CD14-positive monocyte (primary cell): Measurements from ENCODE around the gene BCAP29. TPM values are rescaled to one million over a fixed set of nuclear protein-coding genes. Genes with fewer than 3 reads are reported as not detected.
"Not testable (repeated sequence)": the region's sequence is repeated elsewhere in the genome, so short reads cannot be mapped to it uniquely, and the experiment has no call there.

Source experiments
- DNase-seq, 3 donors: peaks; one replicate each; pipeline ENCODE4 v3.0.0-alpha.2; 2011 to 2022
- H2AFZ ChIP-seq: 2 replicates; pipeline ENCODE4 v1.6.0; 2012; ENCODE audit warnings: mild to moderate bottlenecking, low read depth, low read length, inconsistent platforms; ENCODE audit not compliant: insufficient read depth, poor library complexity, severe bottlenecking
- H3K27ac ChIP-seq, 2 donors: 1 replicate in 1 of 2; 2 replicates in 1 of 2; pipeline ENCODE4 v1.5.1; 2012 to 2013; ENCODE audit warnings: low read length in 2 of 2, control low read depth in 1 of 2, inconsistent platforms in 1 of 2, low read depth in 1 of 2, mild to moderate bottlenecking in 1 of 2
- H3K27me3 ChIP-seq, 2 donors: one replicate each; pipeline versions ENCODE4 v1.6.0 to v1.6.1; 2011 to 2013; ENCODE audit warnings: low read length in 2 of 2; ENCODE audit not compliant: control insufficient read depth in 2 of 2, insufficient read depth in 2 of 2
- H3K36me3 ChIP-seq, 2 donors: replicated peaks in 1 of 2; 1 replicate in 1 of 2; 2 replicates in 1 of 2; pipeline versions ENCODE4 v1.5.1 to v1.6.1; 2012 to 2013; ENCODE audit warnings: low read length in 2 of 2, control low read depth in 1 of 2, inconsistent platforms in 1 of 2, mild to moderate bottlenecking in 1 of 2; ENCODE audit not compliant: insufficient read depth in 2 of 2, control insufficient read depth in 1 of 2
- H3K4me1 ChIP-seq, 2 donors: 1 replicate in 1 of 2; 2 replicates in 1 of 2; pipeline versions ENCODE4 v1.5.1 to v1.6.1; 2012 to 2013; ENCODE audit warnings: low read length in 2 of 2, control low read depth in 1 of 2, inconsistent platforms in 1 of 2, mild to moderate bottlenecking in 1 of 2, moderate library complexity in 1 of 2; ENCODE audit not compliant: insufficient read depth in 2 of 2, control insufficient read depth in 1 of 2
- H3K4me2 ChIP-seq: replicated peaks from 2 replicates; pipeline ENCODE3; 2012; ENCODE audit warnings: low read length, moderate library complexity, mild to moderate bottlenecking; ENCODE audit not compliant: poor library complexity, severe bottlenecking; ENCODE audit errors: extremely low read depth
- H3K4me3 ChIP-seq, 3 experiments: fragments of 200-600 bp in 1 of 3; sonication (generic) in 1 of 3; replicated peaks in 1 of 3; 1 replicate in 2 of 3; 2 replicates in 1 of 3; pipeline ENCODE4 v1.5.1; 2011 to 2013; ENCODE audit warnings: low read length in 3 of 3, mild to moderate bottlenecking in 3 of 3, control low read depth in 2 of 3, low read depth in 2 of 3, inconsistent platforms in 1 of 3, moderate library complexity in 1 of 3
- H3K79me2 ChIP-seq: 2 replicates; pipeline ENCODE4 v1.6.0; 2012; ENCODE audit warnings: mild to moderate bottlenecking, control low read depth, inconsistent platforms, low read length, moderate library complexity; ENCODE audit not compliant: insufficient read depth
- H3K9ac ChIP-seq: 2 replicates; pipeline ENCODE4 v1.6.0; 2017; ENCODE audit warnings: low read length, mild to moderate bottlenecking; ENCODE audit not compliant: insufficient read depth, poor library complexity, severe bottlenecking
- H3K9me3 ChIP-seq, 2 donors: replicated peaks in 1 of 2; 1 replicate in 1 of 2; 2 replicates in 1 of 2; pipeline versions ENCODE4 v1.5.1 to v1.6.1; 2012 to 2013; ENCODE audit warnings: low read length in 2 of 2, control low read depth in 1 of 2; ENCODE audit not compliant: control insufficient read depth in 1 of 2, insufficient read depth in 1 of 2
- H4K20me1 ChIP-seq: 2 replicates; pipeline ENCODE4 v1.6.0; 2012; ENCODE audit warnings: mild to moderate bottlenecking, low read length, control low read depth, moderate library complexity; ENCODE audit not compliant: insufficient read depth
- H3K27ac Mint-ChIP-seq, 7 donors: one replicate each; pipeline ENCODE4 v1.8.0; 2020; ENCODE audit warnings: mild to moderate bottlenecking in 7 of 7, mixed read lengths in 7 of 7, moderate library complexity in 6 of 7, inconsistent platforms in 2 of 7
- H3K27me3 Mint-ChIP-seq, 3 donors: one replicate each; pipeline ENCODE4 v1.8.0; 2021 to 2022; ENCODE audit warnings: low read depth in 3 of 3, mild to moderate bottlenecking in 3 of 3, mixed read lengths in 3 of 3, moderate library complexity in 3 of 3, inconsistent platforms in 1 of 3
- H3K36me3 Mint-ChIP-seq, 2 donors: one replicate each; pipeline ENCODE4 v1.8.0; 2020; ENCODE audit warnings: mixed read lengths in 2 of 2, inconsistent platforms in 1 of 2, mild to moderate bottlenecking in 1 of 2
- H3K4me1 Mint-ChIP-seq: one replicate; pipeline ENCODE4 v1.8.0; 2020; ENCODE audit warnings: mild to moderate bottlenecking, mixed read lengths
- H3K4me3 Mint-ChIP-seq, 2 donors: one replicate each; pipeline ENCODE4 v1.8.0; 2020; ENCODE audit warnings: mild to moderate bottlenecking in 2 of 2, mixed read lengths in 2 of 2, moderate library complexity in 1 of 2
- H3K9me3 Mint-ChIP-seq, 7 donors: one replicate each; pipeline ENCODE4 v1.8.0; 2020 to 2022; ENCODE audit warnings: mixed read lengths in 7 of 7, mild to moderate bottlenecking in 6 of 7, moderate library complexity in 6 of 7, inconsistent platforms in 2 of 7
- WGBS: methylation state at CpG from one replicate; pipeline ENCODE4 v1.1.5; 2013; ENCODE audit warnings: missing lambda C conversion rate; ENCODE audit not compliant: insufficient coverage; 5-methylcytosine and 5-hydroxymethylcytosine counted together
- intact Hi-C, 2 donors: fragments of 100-400 bp; cut with micrococcal nuclease; formaldehyde crosslinking; loops; one replicate each; pipeline versions ENCODE4 v1.15.0 to v1.15.1; 2023
- polyA plus RNA-seq, 3 donors: library from polyadenylated mRNA; depleted of rRNA in 1 of 3; unstranded in 2 of 3; stranded (reverse) in 1 of 3; fragments of 300-500 nt in 2 of 3; fragments of >200 nt in 1 of 3; fragmentation: Illumina TruSeq in 2 of 3; gene quantifications; 1 replicate in 2 of 3; 2 replicates in 1 of 3; pipeline ENCODE4 v1.2.3, GENCODE V29; 2012 to 2021
- TF ChIP-seq, protein P1 (sequence below): fragments of 200-600 bp; IDR thresholded peaks from one replicate; pipeline ENCODE4 v1.8.0; 2022; ENCODE audit warnings: antibody characterized with exemption, mild to moderate bottlenecking

BCAP29 gene
- polyA plus RNA-seq, 3 donors: 35.2 to 76.0 (median 58.8) TPM

DNA sequence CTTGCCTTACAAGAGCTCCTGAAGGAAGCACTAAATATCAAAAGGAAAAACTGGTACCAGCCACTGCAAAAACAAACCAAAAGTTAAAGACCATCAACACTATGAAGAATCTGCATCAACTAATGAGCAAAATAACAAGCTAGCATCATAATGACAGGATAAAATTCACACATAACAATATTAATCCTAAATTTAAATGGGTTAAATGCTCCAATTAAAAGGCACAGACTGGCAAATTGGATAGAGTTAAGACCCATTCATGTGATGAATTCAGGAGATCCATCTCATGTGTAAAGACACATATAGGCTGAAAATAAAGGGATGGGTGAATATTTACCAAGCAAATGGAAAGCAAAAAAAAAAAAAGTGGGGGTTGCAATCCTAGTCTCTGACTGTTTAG, 45.9 kb upstream of the BCAP29 start:
- H3K27ac ChIP-seq: no peak overlapping the region
- no peak overlapping the region for H2AFZ ChIP-seq
- peaks cover 19 to 49% of the 10 kb centered on the region in 2 donors for H3K36me3 ChIP-seq
- H3K9me3 ChIP-seq: no peaks in the 10 kb centered on the region
- no peaks in the 10 kb centered on the region for H3K27me3 ChIP-seq
- no peak overlapping the region for H3K9ac ChIP-seq
- Mint-ChIP-seq H3K4me1 (peaks cover 2% of the 10 kb centered on the region), H3K9me3 (peaks cover 2 to 11% (median 7%) of the 10 kb centered on the region in 7 donors), H3K27ac (no peak overlapping the region), H3K36me3 (peaks cover 54 to 74% of the 10 kb centered on the region in 2 donors), H3K4me3 (no peak overlapping the region), H3K27me3 (no peaks in the 10 kb centered on the region)
- intact Hi-C loops: no loop called here
- TF ChIP-seq, protein P1, sequence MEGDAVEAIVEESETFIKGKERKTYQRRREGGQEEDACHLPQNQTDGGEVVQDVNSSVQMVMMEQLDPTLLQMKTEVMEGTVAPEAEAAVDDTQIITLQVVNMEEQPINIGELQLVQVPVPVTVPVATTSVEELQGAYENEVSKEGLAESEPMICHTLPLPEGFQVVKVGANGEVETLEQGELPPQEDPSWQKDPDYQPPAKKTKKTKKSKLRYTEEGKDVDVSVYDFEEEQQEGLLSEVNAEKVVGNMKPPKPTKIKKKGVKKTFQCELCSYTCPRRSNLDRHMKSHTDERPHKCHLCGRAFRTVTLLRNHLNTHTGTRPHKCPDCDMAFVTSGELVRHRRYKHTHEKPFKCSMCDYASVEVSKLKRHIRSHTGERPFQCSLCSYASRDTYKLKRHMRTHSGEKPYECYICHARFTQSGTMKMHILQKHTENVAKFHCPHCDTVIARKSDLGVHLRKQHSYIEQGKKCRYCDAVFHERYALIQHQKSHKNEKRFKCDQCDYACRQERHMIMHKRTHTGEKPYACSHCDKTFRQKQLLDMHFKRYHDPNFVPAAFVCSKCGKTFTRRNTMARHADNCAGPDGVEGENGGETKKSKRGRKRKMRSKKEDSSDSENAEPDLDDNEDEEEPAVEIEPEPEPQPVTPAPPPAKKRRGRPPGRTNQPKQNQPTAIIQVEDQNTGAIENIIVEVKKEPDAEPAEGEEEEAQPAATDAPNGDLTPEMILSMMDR: no peak
- peaks cover 7% of the 10 kb centered on the region for H3K79me2 ChIP-seq
- H3K4me3 ChIP-seq: no peak overlapping the region
- no peak overlapping the region for H3K4me2 ChIP-seq
- no peak for DNase-seq
- H4K20me1 ChIP-seq: peaks cover 11% of the 10 kb centered on the region
- H3K4me1 ChIP-seq: no peaks in the 10 kb centered on the region

- peaks cover 11% of the 10 kb centered on the region for H4K20me1 ChIP-seq
- H3K4me1 ChIP-seq, H3K79me2 ChIP-seq, H3K27ac ChIP-seq, DNase-seq, H3K9me3 ChIP-seq, H3K9ac ChIP-seq, H3K4me2 ChIP-seq, H3K4me3 ChIP-seq, H3K27ac Mint-ChIP-seq, intact Hi-C loops, H3K4me3 Mint-ChIP-seq, H3K27me3 ChIP-seq, H3K4me1 Mint-ChIP-seq, H2AFZ ChIP-seq, H3K27me3 Mint-ChIP-seq: not testable (repeated sequence)
- WGBS: 100% methylated on average over 2 of the region's 4 CpGs
- Mint-ChIP-seq H3K36me3 (peaks cover 55 to 77% of the 10 kb centered on the region in 2 donors), H3K9me3 (peaks cover 2 to 11% (median 7%) of the 10 kb centered on the region in 7 donors)
- H3K36me3 ChIP-seq: peaks cover 26 to 51% of the 10 kb centered on the region in 2 donors
Measured at GRCh38 chr7:107537228-107537627, 42.8 kb upstream of the BCAP29 start.
